B cell (primary cell): ENCODE results near the gene KIF26B. TPM values are rescaled to one million over a fixed set of nuclear protein-coding genes. Genes with fewer than 3 reads are reported as not detected.

Experiments used
- ATAC-seq: fragments of 200-7000 bp; cut with Tn5 transposase; one replicate; pipeline ENCODE4 v1.10.0; 2021; ENCODE audit warnings: low read depth, mild to moderate bottlenecking, moderate number of reproducible peaks, moderate library complexity
- CTCF ChIA-PET: fragments of 350-600 bp; sonication (Branson Sonifier 250); formaldehyde crosslinking; loops from one replicate; lab custom pipeline; 2021; ENCODE audit warnings: antibody characterized with exemption, inconsistent platforms; lab: Charles Lee
- POLR2A ChIA-PET: fragments of 350-600 bp; sonication (Branson Sonifier 250); formaldehyde crosslinking; loops from one replicate; lab custom pipeline; 2021; ENCODE audit warnings: antibody characterized with exemption; lab: Charles Lee
- DNase-seq: peaks from one replicate; pipeline ENCODE4 v3.0.0; 2013
- H2AFZ ChIP-seq: 2 replicates; pipeline ENCODE4 v1.6.1; 2012; ENCODE audit warnings: mild to moderate bottlenecking, low read depth, low read length; ENCODE audit not compliant: insufficient read depth, poor library complexity, severe bottlenecking
- H3K27ac ChIP-seq, 2 donors: 1 replicate in 1 of 2; 2 replicates in 1 of 2; pipeline ENCODE4 v1.5.1; 2012 to 2013; ENCODE audit warnings: low read length in 2 of 2, mild to moderate bottlenecking in 2 of 2, moderate library complexity in 1 of 2
- H3K27me3 ChIP-seq, 4 experiments: fragments of 200-600 bp in 1 of 4; sonication (generic) in 1 of 4; replicated peaks in 1 of 4; 1 replicate in 2 of 4; 2 replicates in 2 of 4; pipeline versions ENCODE4 v1.6.1 to v1.7.0; 2013 to 2016; ENCODE audit warnings: low read length in 3 of 4, mild to moderate bottlenecking in 2 of 4, mixed read lengths in 1 of 4, moderate library complexity in 1 of 4; ENCODE audit not compliant: insufficient read depth in 4 of 4, control insufficient read depth in 3 of 4; ENCODE audit errors: control extremely low read depth in 1 of 4
- H3K36me3 ChIP-seq, 2 experiments: replicated peaks in 1 of 2; 1 replicate in 1 of 2; 2 replicates in 1 of 2; pipeline versions ENCODE4 v1.6.1 to v1.7.1; 2013; ENCODE audit warnings: low read length in 1 of 2; ENCODE audit not compliant: insufficient read depth in 2 of 2, control insufficient read depth in 1 of 2; ENCODE audit errors: control extremely low read depth in 1 of 2, extremely low read depth in 1 of 2
- H3K4me1 ChIP-seq, 2 donors: fragments of 200-600 bp in 1 of 2; sonication (generic) in 1 of 2; 1 replicate in 1 of 2; 2 replicates in 1 of 2; pipeline versions ENCODE4 v1.5.1 to v1.6.1; 2013 to 2017; ENCODE audit warnings: low read length in 2 of 2; ENCODE audit not compliant: control insufficient read depth in 2 of 2, insufficient read depth in 2 of 2
- H3K4me2 ChIP-seq: replicated peaks from 2 replicates; pipeline ENCODE3; 2012; ENCODE audit warnings: mild to moderate bottlenecking, low read depth, low read length; ENCODE audit not compliant: poor library complexity, severe bottlenecking
- H3K4me3 ChIP-seq, 5 experiments: fragments of 200-600 bp in 1 of 5; sonication (generic) in 1 of 5; 1 replicate in 3 of 5; 2 replicates in 2 of 5; pipeline versions ENCODE4 v1.5.1 to v1.7.0; 2011 to 2016; ENCODE audit warnings: low read length in 4 of 5, mild to moderate bottlenecking in 4 of 5, low read depth in 2 of 5, control low read depth in 1 of 5, moderate library complexity in 1 of 5; ENCODE audit not compliant: insufficient read depth in 1 of 5; ENCODE audit errors: control extremely low read depth in 1 of 5, extremely low read depth in 1 of 5
- H3K79me2 ChIP-seq: fragments of 200-600 bp; sonication (generic); one replicate; pipeline ENCODE4 v1.6.0; 2016; ENCODE audit warnings: low read length; ENCODE audit not compliant: control insufficient read depth, insufficient read depth
- H3K9ac ChIP-seq: fragments of 200-600 bp; sonication (generic); 2 replicates; pipeline ENCODE4 v1.6.1; 2017; ENCODE audit warnings: mild to moderate bottlenecking, low read length, moderate library complexity
- H3K9me3 ChIP-seq, 3 donors: one replicate each; pipeline versions ENCODE4 v1.6.1 to v1.7.1; 2013; ENCODE audit warnings: low read length in 2 of 3; ENCODE audit not compliant: control insufficient read depth in 2 of 3, insufficient read depth in 1 of 3; ENCODE audit errors: control extremely low read depth in 1 of 3
- H4K20me1 ChIP-seq: 2 replicates; pipeline ENCODE4 v1.6.0; 2012; ENCODE audit warnings: mild to moderate bottlenecking, low read length; ENCODE audit not compliant: insufficient read depth, control insufficient read depth, poor library complexity, severe bottlenecking
- H3K27ac Mint-ChIP-seq: one replicate; pipeline ENCODE4 v1.8.0; 2021; ENCODE audit warnings: mixed read lengths
- H3K27me3 Mint-ChIP-seq: one replicate; pipeline ENCODE4 v1.8.0; 2021; ENCODE audit warnings: mixed read lengths
- H3K4me1 Mint-ChIP-seq: one replicate; pipeline ENCODE4 v1.8.0; 2021; ENCODE audit warnings: mixed read lengths
- H3K4me3 Mint-ChIP-seq: one replicate; pipeline ENCODE4 v1.8.0; 2021; ENCODE audit warnings: mixed read lengths
- H3K9me3 Mint-ChIP-seq: one replicate; pipeline ENCODE4 v1.8.0; 2022; ENCODE audit warnings: mixed read lengths; ENCODE audit not compliant: insufficient read depth
- EZH2 ChIP-seq: IDR thresholded peaks from 2 replicates; pipeline ENCODE4 v1.6.1; 2012; ENCODE audit warnings: borderline replicate concordance, low read depth, mild to moderate bottlenecking, moderate library complexity, low read length; ENCODE audit not compliant: insufficient read depth, poor library complexity, severe bottlenecking
- WGBS: methylation state at CpG from one replicate; pipeline ENCODE4 v1.1.5; 2013; ENCODE audit warnings: missing lambda C conversion rate; ENCODE audit not compliant: insufficient coverage; 5-methylcytosine and 5-hydroxymethylcytosine counted together
- intact Hi-C: fragments of 100-400 bp; cut with micrococcal nuclease; formaldehyde crosslinking; loops from one replicate; pipeline ENCODE4 v1.10.0; 2022
- polyA plus RNA-seq: library from polyadenylated mRNA; depleted of rRNA; stranded (reverse); fragments of >200 nt; gene quantifications from 2 replicates; pipeline ENCODE4 v1.2.3, GENCODE V29; 2012
- total RNA-seq, 2 donors: library from RNA; stranded (reverse); fragments of 120-200 nt in 1 of 2; gene quantifications; 1 replicate in 1 of 2; 2 replicates in 1 of 2; pipeline versions ENCODE4 v1.2.3 to v1.2.4, GENCODE V29; 2013 to 2022
- TF ChIP-seq, protein P1 (sequence below): fragments of 200-600 bp; IDR thresholded peaks from one replicate; pipeline ENCODE4 v1.8.0; 2022; ENCODE audit warnings: antibody characterized with exemption, mild to moderate bottlenecking

KIF26B gene
- total and polyA plus RNA-seq, 2 donors (not counting 1 experiment from before 2014, with no cell fraction given), result 0.62 TPM; not detected in 1

DNA sequence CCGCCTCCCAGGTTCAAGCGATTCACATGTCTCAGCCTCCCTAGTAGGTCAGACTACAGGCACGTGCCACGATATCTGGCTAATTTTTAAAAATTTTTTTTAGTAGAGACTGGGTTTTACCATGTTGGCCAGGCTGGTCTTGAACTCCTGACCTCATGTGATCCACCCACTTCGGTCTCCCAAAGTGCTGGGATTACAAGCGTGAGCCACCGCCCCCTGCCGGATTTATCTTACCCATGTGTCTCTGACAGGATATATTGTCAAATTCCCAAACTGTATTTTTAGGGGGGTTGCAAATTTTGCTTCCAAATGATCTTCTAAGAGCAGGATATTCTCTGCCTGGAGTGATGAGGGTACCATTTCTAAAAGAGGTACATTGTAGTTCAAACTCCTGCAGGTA lies 74.3 kb downstream of the KIF26B start:
- Histone ChIP-seq H3K4me1 (no peaks in the 10 kb centered on the region), H3K4me2 (no peak overlapping the region), H3K4me3 (no peak overlapping the region), H3K79me2 (no peaks in the 10 kb centered on the region), H3K9me3 (no peaks in the 10 kb centered on the region), H3K36me3 (no peaks in the 10 kb centered on the region), H3K27me3 (no peaks in the 10 kb centered on the region), H3K9ac (no peak overlapping the region), H4K20me1 (no peaks in the 10 kb centered on the region), H2AFZ (no peak overlapping the region), H3K27ac (no peak overlapping the region)
- ATAC-seq, result no peak
- WGBS, result 100% methylated on average over 5 of the region's 8 CpGs
- Mint-ChIP-seq H3K4me3 (no peak overlapping the region), H3K27ac (no peak overlapping the region), H3K9me3 (no peaks in the 10 kb centered on the region), H3K4me1 (no peaks in the 10 kb centered on the region), H3K27me3 (peaks cover 12% of the 10 kb centered on the region)
- ChIA-PET POLR2A (no interaction called here), CTCF (no interaction called here)
- no peak for DNase-seq
- TF ChIP-seq EZH2, result no peak
- TF ChIP-seq, protein P1, sequence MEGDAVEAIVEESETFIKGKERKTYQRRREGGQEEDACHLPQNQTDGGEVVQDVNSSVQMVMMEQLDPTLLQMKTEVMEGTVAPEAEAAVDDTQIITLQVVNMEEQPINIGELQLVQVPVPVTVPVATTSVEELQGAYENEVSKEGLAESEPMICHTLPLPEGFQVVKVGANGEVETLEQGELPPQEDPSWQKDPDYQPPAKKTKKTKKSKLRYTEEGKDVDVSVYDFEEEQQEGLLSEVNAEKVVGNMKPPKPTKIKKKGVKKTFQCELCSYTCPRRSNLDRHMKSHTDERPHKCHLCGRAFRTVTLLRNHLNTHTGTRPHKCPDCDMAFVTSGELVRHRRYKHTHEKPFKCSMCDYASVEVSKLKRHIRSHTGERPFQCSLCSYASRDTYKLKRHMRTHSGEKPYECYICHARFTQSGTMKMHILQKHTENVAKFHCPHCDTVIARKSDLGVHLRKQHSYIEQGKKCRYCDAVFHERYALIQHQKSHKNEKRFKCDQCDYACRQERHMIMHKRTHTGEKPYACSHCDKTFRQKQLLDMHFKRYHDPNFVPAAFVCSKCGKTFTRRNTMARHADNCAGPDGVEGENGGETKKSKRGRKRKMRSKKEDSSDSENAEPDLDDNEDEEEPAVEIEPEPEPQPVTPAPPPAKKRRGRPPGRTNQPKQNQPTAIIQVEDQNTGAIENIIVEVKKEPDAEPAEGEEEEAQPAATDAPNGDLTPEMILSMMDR, result no peak
- intact Hi-C loops, result no loop called here

DNA sequence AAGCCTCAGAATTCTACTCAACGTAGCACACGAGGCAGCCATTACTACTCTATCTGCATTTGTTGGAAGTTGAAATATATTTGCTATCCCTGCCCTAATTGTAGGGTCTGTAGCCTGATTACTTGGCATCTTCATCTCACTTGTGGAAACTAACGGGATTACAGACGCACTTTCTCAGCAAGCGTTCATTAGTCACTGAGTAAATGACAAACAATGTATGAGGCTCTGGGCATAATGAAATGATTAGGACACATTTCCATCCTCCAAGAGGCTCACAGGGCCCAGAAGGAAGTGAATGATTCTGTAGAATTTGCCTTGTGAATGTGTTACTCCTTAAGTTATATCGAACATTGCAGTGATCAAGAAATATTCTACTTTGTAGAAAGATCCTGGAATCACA lies 78.1 kb downstream of the KIF26B start:
- Histone ChIP-seq H3K4me3 (no peak overlapping the region), H3K79me2 (no peaks in the 10 kb centered on the region), H3K4me2 (no peak overlapping the region), H3K27me3 (no peaks in the 10 kb centered on the region), H3K27ac (no peak overlapping the region), H3K36me3 (no peaks in the 10 kb centered on the region), H3K9ac (no peak overlapping the region), H3K9me3 (no peaks in the 10 kb centered on the region), H4K20me1 (no peaks in the 10 kb centered on the region), H2AFZ (no peak overlapping the region), H3K4me1 (no peaks in the 10 kb centered on the region)
- DNase-seq (no peak), ATAC-seq (no peak)
- intact Hi-C loops, result no loop called here
- Mint-ChIP-seq H3K4me1 (no peaks in the 10 kb centered on the region), H3K4me3 (no peak overlapping the region), H3K9me3 (no peaks in the 10 kb centered on the region), H3K27me3 (peaks cover 20% of the 10 kb centered on the region), H3K27ac (no peak overlapping the region)
- CTCF ChIA-PET, result no interaction called here
- POLR2A ChIA-PET, result no interaction called here
- 100% methylated on average over 1 of the region's 6 CpGs for WGBS
- no peak for TF ChIP-seq EZH2
- TF ChIP-seq, protein P1, result no peak
